Hippocampal formation (tissue), 2 donors: ENCODE data around the gene ATP11C.
"Not testable (repeated sequence)": the region's sequence is repeated elsewhere in the genome, so short reads cannot be mapped to it uniquely, and the experiment has no call there.

Experiments used
- DNase-seq, 2 donors: peaks; one replicate each; lab custom pipeline; 2025; lab: John Stamatoyannopoulos, UW

Gene ATP11C

DNA sequence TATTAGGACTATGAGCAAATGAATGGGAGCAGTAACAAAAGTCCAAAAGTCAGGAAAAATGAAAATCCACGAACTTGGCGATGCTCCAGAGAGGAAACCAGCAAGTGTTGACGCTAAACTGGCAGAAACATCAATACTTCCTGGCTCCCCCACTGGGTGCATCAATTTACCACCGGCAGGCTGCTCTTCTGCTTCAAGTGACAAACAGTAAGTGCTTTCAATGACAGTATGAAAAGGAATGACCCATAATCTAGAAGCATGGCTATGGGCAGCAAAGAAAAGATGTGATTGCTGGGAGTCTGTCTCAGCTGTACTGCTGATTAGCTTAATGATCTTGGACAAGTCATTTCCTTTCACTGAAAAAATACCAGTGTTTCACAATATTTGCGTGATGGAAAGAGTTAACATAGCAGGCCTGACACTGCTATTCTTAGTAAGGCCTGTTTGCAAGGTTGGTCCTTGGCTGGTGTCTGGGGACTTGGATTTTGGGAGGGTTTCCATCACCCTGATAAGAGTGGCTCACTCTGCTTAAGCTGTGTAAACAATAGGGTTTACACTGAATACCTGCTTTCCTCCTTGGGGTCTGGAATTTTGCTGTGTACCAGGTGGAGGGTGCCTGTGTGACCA, 8.7 kb downstream of the ATP11C start:
- DNase-seq: no peak

DNA sequence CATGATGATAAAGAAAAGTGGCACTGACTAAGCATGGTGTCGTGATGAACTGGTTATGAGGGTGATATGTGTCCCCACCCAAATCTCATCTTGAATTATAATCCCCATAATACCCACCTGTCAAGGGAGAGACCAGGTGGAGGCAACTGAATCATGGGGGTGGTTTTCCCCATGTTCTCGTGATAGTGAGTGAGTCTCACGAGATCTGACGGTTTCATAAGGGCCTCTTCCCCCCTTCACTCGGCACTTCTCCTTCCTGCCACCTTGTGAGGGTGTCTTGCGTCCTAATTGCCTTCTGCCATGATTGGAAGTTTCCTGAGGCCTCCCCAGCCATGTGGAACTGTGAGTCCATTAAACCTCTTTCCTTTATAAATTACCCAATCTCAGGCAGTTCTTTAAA, 11.7 kb downstream of the ATP11C start:
- DNase-seq: not testable (repeated sequence)

DNA sequence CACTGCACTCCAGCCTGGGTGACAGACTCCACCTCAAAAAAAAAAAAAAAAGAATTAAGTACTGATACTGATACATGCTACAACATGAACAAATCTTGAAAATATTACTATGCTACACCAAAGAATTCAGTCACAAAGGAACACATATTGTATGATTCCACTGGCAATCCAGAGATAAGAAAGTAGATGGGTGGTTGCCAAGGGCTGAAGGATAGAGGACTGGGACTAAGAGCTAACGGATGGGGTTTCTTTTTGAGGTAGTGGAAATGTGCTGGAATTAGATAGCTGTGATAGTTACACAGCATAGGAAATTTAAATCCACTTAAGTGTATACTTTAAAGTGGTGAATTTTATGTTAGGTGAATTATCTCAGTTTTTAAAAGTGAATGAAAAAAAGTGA, 12.5 kb downstream of the ATP11C start:
- no peak for DNase-seq

- no peak for DNase-seq
Measured at GRCh38 chrX:139914421-139914820, 18.4 kb downstream of the ATP11C start.

GRCh38 chrX:139909712-139910111, 23.1 kb downstream of the ATP11C start:
- no peak for DNase-seq

DNA sequence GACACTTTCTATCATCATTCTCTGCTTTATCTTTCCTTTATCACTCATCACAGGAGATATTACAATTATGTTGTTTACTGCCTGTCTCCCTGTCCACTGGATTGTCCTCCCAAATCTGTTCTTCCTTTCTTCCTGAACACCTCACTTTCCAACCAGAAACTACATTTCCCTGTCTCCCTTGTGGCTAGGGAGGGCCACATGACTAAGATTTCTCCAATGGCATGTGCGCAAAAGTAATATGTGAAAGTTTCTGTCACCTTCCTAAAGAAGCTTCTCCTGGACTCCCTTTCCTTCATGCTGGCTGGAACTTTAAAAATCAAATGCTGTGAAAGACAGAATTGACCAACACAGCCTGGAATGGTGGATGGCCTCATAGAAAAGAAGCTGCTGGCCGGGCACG, 25.8 kb downstream of the ATP11C start:
- DNase-seq: no peak

- DNase-seq: no peak
Measured at GRCh38 chrX:139905743-139906142, 27.1 kb downstream of the ATP11C start.

- no peak for DNase-seq
Measured at GRCh38 chrX:139905051-139905450, 27.8 kb downstream of the ATP11C start.

DNA sequence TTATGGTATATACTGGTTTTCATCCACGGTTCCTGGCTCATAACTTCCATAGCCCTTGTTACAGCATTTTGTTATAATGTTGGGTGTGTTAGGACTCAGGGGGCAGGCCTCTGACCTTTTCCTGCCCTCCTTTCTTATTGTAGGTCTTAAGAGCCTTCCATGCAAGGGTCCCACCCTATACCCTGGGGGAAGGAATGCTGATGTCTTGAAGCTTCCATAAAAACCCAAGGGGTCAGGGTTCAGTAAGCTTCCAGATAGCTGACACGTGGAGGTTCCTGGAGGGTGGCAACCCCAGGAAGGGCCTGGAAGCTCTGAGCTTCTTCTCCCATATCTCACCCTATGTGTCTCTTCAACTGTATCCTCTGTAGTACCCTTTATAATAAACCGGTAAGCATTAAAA, 29.6 kb downstream of the ATP11C start:
- DNase-seq: no peak

GRCh38 chrX:139902559-139902958, 30.3 kb downstream of the ATP11C start:
- no peak for DNase-seq

- DNase-seq: no peak
Measured at GRCh38 chrX:139898334-139898733, 34.5 kb downstream of the ATP11C start.

DNA sequence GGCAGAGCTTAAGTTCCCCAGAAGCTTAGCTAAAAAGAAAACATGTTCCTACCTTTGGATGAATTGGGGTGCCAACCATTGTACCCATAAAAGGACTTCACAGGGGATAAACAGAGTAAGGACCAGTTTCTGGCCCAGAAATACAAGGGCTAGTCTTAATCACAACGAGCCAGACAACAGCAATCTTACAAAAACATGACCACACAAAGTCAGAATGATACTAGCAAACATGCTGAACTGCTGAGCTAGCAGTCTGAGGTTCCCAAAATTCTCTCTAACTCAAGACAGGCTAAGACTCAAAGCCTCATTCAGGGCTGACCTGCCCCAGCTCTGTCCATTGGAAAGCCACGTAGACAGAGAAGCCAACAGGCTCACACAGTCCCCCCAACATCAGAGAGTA, 40.3 kb downstream of the ATP11C start:
- no peak for DNase-seq

DNA sequence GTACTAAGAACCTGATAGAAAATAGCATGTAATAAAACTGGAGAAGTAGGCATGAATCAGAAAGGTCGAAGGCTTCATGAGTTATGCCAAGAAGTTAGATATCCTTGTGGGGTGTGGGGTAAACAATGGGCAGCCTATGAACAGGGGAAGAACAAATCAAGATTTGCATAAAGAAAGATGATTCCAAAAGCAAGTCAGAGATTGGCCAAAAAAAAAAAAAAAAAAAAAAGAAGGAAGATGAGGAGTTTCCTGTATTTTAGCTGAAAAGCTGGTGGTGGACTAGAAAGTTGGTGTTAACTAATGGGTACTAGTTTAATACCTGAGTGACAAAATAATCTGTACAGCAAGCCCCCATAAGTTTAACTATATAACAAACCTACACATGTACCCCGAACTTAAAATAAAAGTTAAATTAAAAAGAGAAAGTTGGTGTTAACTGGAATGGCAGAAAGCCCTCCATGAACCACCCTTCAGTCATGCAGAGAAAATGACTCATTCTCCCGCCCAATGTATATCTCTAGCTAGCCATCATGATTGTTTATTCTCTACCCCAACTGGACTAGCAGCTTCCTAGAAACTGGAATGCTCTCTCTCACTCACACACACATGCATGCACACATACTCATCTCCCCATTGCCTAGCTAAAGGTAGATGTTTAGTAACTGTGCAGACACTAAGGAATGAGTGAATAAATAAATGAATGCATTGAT, 41.7 kb downstream of the ATP11C start:
- no peak for DNase-seq

GRCh38 chrX:139889760-139890159, 43.1 kb downstream of the ATP11C start:
- no peak for DNase-seq

DNA sequence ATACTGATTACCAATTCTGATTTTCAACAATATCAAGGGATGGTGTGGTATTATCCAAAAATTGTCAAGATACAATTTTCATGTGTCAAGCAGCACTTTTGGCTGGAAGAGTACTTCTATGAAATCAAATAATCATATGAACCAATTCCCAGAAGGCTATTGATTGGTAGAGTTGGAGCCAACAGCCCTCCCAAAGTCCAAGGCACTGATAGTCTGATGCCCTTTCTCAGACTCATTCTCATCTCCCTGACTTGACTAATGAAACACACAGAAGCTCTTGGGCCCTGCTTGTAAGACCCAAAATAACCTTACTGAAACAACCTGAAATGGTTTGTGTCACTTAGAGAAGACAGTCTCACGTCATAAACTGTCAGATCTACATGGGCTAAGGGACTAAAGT, 48.9 kb downstream of the ATP11C start:
- DNase-seq: no peak

DNA sequence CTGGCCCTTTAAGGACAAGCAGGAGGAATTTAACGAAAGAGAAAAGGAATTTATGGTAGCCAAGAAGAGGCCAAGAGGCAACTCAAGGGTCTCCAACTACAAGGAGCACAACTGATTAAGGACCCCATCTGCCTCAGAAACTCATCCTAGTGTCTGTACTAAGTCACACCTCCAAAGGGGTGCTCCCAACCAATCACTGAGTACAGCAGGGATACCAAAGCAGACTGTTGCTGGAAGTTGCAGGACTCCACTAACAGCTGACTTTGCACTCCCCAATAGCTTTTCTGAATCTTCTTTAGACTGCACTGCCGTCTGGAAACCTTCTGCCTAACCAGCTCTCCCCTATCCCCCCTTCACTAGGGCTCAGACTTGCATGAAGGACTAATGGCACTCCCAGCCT, 50.6 kb downstream of the ATP11C start:
- no peak for DNase-seq

- DNase-seq: no peak
Measured at GRCh38 chrX:139881572-139881971, 51.3 kb downstream of the ATP11C start.

DNA sequence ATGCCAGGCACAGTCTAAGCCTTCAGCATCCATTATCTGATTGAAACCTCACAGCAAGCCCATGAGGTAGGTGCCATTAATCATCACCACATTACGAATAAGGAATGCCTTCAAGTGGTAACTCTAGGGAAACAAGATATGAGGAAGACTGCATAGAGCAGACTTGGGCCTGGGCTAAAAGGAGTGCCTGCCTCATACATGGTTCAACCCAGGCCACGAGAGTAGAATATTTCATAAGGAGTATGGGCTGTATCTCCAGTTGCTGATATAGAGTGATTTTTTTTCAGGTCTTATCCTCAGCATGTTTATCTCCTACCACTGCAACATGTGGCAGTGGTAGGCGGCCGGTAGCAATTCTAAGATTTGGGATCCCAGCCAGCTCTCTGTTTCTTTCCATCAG, 51.7 kb downstream of the ATP11C start:
- no peak for DNase-seq

DNA sequence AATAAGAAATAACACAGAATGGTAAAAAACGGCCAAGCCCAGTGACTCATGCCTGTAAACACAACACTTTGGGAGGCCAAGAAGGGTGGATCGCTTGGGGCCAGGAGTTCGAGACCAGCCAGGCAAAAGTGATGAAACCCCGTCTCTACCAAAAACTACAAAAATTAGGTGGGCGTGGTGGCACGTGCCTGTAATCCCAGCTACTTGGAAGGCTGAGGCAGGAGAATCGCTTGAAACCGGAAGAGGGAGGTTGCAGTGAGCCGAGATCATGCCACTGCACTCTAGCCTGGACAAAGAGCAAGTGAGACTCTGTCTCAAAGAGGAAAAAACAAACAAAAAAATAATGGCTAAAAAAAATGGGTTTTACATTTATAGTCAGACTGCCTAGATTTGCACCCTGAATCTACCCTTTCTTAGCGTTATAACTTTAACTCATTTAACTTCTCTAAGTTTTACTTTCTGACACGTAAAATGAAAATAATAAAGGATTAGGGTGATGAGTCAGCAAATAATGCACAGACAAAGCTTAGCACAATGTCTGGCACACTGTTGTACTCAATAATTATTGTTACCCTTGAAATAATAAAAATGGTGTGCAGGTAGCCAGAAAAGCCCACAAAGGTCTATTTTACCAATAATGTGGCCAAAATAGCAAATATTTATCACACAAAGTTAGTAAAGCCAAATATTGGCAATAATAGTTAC, 55.0 kb downstream of the ATP11C start:
- DNase-seq: no peak

DNA sequence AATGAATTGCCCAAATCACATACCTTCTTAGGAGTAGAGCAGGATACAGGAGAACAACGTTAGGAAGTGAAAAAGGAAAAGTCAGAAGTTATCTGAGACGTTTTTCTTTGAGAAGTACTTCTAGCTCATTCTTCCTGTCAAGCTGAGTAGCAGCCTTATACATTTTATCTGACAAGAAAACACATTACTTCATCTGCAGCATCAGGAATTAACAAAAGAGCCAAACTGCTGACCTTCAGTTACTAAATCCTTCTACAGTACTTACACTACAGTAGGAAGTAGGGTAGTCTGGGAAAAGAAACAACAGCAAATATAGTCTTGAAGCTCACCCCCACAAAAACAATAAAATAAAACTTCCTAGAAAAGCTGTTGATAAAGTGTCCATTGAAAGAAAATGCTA, 57.0 kb downstream of the ATP11C start:
- DNase-seq: no peak

GRCh38 chrX:139869796-139870195, 63.1 kb downstream of the ATP11C start:
- no peak for DNase-seq

- DNase-seq: no peak
Measured at GRCh38 chrX:139864640-139865039, 68.2 kb downstream of the ATP11C start.

DNA sequence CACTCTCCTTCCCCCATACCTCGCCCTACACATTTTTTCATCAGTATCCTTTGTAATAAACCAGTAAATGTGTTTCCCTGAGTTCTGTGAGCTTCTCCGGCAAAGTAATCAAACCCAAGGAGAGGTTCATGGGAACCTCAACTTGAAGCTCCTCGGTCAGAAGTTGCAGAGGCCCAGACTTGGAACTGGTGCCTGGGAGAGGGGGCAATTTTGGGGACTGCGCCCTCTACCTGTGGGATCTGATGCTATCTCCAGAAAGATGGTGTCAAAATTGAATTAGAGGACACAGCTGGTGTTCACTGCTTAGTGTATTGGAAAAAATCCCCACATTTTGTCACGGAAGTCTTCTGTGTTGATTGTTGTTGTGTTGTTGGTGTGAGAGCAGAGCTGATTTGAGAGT, 70.6 kb downstream of the ATP11C start:
- no peak for DNase-seq
